DND-41 (cell line): ENCODE measurements around the gene SCIMP.
"Not testable (repeated sequence)": the region's sequence is repeated elsewhere in the genome, so short reads cannot be mapped to it uniquely, and the experiment has no call there.

Source experiments
- ATAC-seq: fragments of 200-7000 bp; cut with Tn5 transposase; 3 replicates; pipeline ENCODE4 v1.9.1; 2021; ENCODE audit warnings: low read depth; ENCODE audit not compliant: insufficient read depth
- DNase-seq: peaks from one replicate; pipeline ENCODE4 v3.0.0-alpha.2; 2020
- H2AFZ ChIP-seq: 2 replicates; pipeline ENCODE4 v1.6.0; 2012; ENCODE audit warnings: low read depth, low read length
- H3K27ac ChIP-seq: 2 replicates; pipeline ENCODE4 v1.5.1; 2012; ENCODE audit warnings: low read length, inconsistent platforms
- H3K27me3 ChIP-seq: fragments of 200-600 bp; sonication (generic); 2 replicates; pipeline ENCODE4 v1.6.0; 2012; ENCODE audit warnings: low read length, mild to moderate bottlenecking, inconsistent platforms; ENCODE audit not compliant: insufficient read depth, poor library complexity
- H3K36me3 ChIP-seq: 2 replicates; pipeline ENCODE4 v1.5.1; 2012; ENCODE audit warnings: low read length, inconsistent platforms; ENCODE audit not compliant: insufficient read depth
- H3K4me1 ChIP-seq: 2 replicates; pipeline ENCODE4 v1.5.1; 2012; ENCODE audit warnings: mild to moderate bottlenecking, low read length; ENCODE audit not compliant: insufficient read depth
- H3K4me2 ChIP-seq: 2 replicates; pipeline ENCODE4 v1.6.0; 2012; ENCODE audit warnings: mild to moderate bottlenecking, moderate library complexity, low read length, inconsistent platforms; ENCODE audit not compliant: insufficient read depth
- H3K4me3 ChIP-seq, 2 experiments: fragments of 200-600 bp in 1 of 2; shearing (Covaris generic) in 1 of 2; 2 replicates each; pipeline ENCODE4 v1.5.1; 2012 to 2016; ENCODE audit warnings: inconsistent platforms in 2 of 2, low read length in 2 of 2, mild to moderate bottlenecking in 2 of 2, low read depth in 1 of 2, moderate library complexity in 1 of 2
- H3K79me2 ChIP-seq: 2 replicates; pipeline ENCODE4 v1.6.0; 2012; ENCODE audit warnings: low read length, inconsistent platforms; ENCODE audit not compliant: insufficient read depth
- H3K9ac ChIP-seq: 2 replicates; pipeline ENCODE4 v1.6.0; 2012; ENCODE audit warnings: low read depth, mild to moderate bottlenecking, inconsistent platforms, low read length, moderate library complexity
- H3K9me3 ChIP-seq: 2 replicates; pipeline ENCODE4 v1.5.1; 2012; ENCODE audit warnings: low read length, moderate library complexity, mild to moderate bottlenecking, inconsistent platforms; ENCODE audit not compliant: insufficient read depth, severe bottlenecking
- H4K20me1 ChIP-seq: 2 replicates; pipeline ENCODE4 v1.6.0; 2012; ENCODE audit warnings: low read length; ENCODE audit not compliant: insufficient read depth
- CTCF ChIP-seq: IDR thresholded peaks from 2 replicates; pipeline ENCODE4 v1.5.1; 2012; ENCODE audit warnings: borderline replicate concordance, low read length, moderate library complexity, mild to moderate bottlenecking; ENCODE audit not compliant: poor library complexity, severe bottlenecking; ENCODE audit errors: extremely low read depth
- EZH2 ChIP-seq: IDR thresholded peaks from 3 replicates; pipeline ENCODE4 v1.6.1; 2012; ENCODE audit warnings: borderline replicate concordance, low read depth, mild to moderate bottlenecking, moderate library complexity, low read length, inconsistent platforms; ENCODE audit not compliant: severe bottlenecking

Gene SCIMP

GRCh38 chr17:5247621-5248020 is 13.0 kb upstream of the SCIMP start:
- Histone ChIP-seq H3K9ac (no peak overlapping the region), H3K27ac (no peak overlapping the region), H3K9me3 (no peaks in the 10 kb centered on the region), H3K4me2 (no peak overlapping the region), H3K36me3 (no peaks in the 10 kb centered on the region), H2AFZ (no peak overlapping the region), H4K20me1 (no peaks in the 10 kb centered on the region), H3K4me1 (peaks cover 4% of the 10 kb centered on the region; the same call in 1 of the 2 replicates), H3K79me2 (no peaks in the 10 kb centered on the region), H3K4me3 (no peak overlapping the region), H3K27me3 (no peaks in the 10 kb centered on the region)
- DNase-seq: no peak
- TF ChIP-seq EZH2 (no peak), CTCF (no peak)
- ATAC-seq: no peak

- ATAC-seq (no peak), DNase-seq (no peak)
- H3K27me3 ChIP-seq: no peaks in the 10 kb centered on the region
- TF ChIP-seq EZH2: no peak
- TF ChIP-seq CTCF: no peak
- no peaks in the 10 kb centered on the region for H3K79me2 ChIP-seq
- H3K4me1 ChIP-seq: no peaks in the 10 kb centered on the region
- no peak overlapping the region for H3K27ac ChIP-seq
- H3K4me3 ChIP-seq: no peak overlapping the region
- no peaks in the 10 kb centered on the region for H3K36me3 ChIP-seq
- H4K20me1 ChIP-seq: no peaks in the 10 kb centered on the region
- no peaks in the 10 kb centered on the region for H3K9me3 ChIP-seq
- no peak overlapping the region for H3K9ac ChIP-seq
- H2AFZ ChIP-seq: no peak overlapping the region
- H3K4me2 ChIP-seq: no peak overlapping the region
These were observed 7.4 kb upstream of the SCIMP start for GRCh38 chr17:5241861-5242671.

- H2AFZ ChIP-seq, H3K27ac ChIP-seq, DNase-seq, H3K4me3 ChIP-seq, H3K79me2 ChIP-seq, H3K9ac ChIP-seq, H3K9me3 ChIP-seq, H3K4me2 ChIP-seq, H3K4me1 ChIP-seq, H4K20me1 ChIP-seq, ATAC-seq, H3K36me3 ChIP-seq, H3K27me3 ChIP-seq: not testable (repeated sequence)
These were observed 5.1 kb upstream of the SCIMP start for GRCh38 chr17:5239769-5240168.

GRCh38 chr17:5238333-5238732 is 3.7 kb upstream of the SCIMP start:
- no peak overlapping the region for H3K27ac ChIP-seq
- H3K9me3 ChIP-seq: no peaks in the 10 kb centered on the region
- TF ChIP-seq EZH2: no peak
- no peak for TF ChIP-seq CTCF
- no peak overlapping the region for H3K4me3 ChIP-seq
- peaks cover 7% of the 10 kb centered on the region; the same call in 1 of the 2 replicates for H3K36me3 ChIP-seq
- H3K9ac ChIP-seq: no peak overlapping the region
- no peaks in the 10 kb centered on the region for H3K4me1 ChIP-seq
- DNase-seq: no peak
- no peaks in the 10 kb centered on the region for H3K27me3 ChIP-seq
- no peak overlapping the region for H3K4me2 ChIP-seq
- no peaks in the 10 kb centered on the region for H4K20me1 ChIP-seq
- ATAC-seq: no peak
- no peaks in the 10 kb centered on the region for H3K79me2 ChIP-seq
- H2AFZ ChIP-seq: no peak overlapping the region
